HUES64 (cell line): ENCODE measurements around the gene AKR1C2.
"Not testable (repeated sequence)": the region's sequence is repeated elsewhere in the genome, so short reads cannot be mapped to it uniquely, and the experiment has no call there.

Experiments used
- H3K27ac ChIP-seq: 2 replicates; pipeline ENCODE4 v1.7.0; 2013; ENCODE audit warnings: low read depth, low read length, inconsistent platforms
- H3K27me3 ChIP-seq: 2 replicates; pipeline ENCODE4 v1.6.1; 2013; ENCODE audit warnings: mild to moderate bottlenecking, low read length; ENCODE audit not compliant: insufficient read depth
- H3K36me3 ChIP-seq: 2 replicates; pipeline ENCODE4 v1.6.1; 2013; ENCODE audit warnings: mild to moderate bottlenecking, low read length; ENCODE audit not compliant: insufficient read depth
- H3K4me1 ChIP-seq: 2 replicates; pipeline ENCODE4 v1.6.1; 2013; ENCODE audit warnings: mild to moderate bottlenecking, low read length, moderate library complexity; ENCODE audit not compliant: insufficient read depth
- H3K4me3 ChIP-seq: 2 replicates; pipeline ENCODE4 v1.5.1; 2013; ENCODE audit warnings: mild to moderate bottlenecking, low read length, moderate library complexity
- H3K9ac ChIP-seq: 2 replicates; pipeline ENCODE4 v1.6.1; 2013; ENCODE audit warnings: mild to moderate bottlenecking, low read depth, low read length
- H3K9me3 ChIP-seq: 2 replicates; pipeline ENCODE4 v1.6.1; 2013; ENCODE audit warnings: low read depth, low read length; ENCODE audit not compliant: insufficient read depth
- WGBS: fragments of 150-250, 120-280 bp; methylation state at CpG from one replicate; pipeline ENCODE4 v1.1.7; 2013; ENCODE audit warnings: missing lambda C conversion rate; 5-methylcytosine and 5-hydroxymethylcytosine counted together

AKR1C2 gene

GRCh38 chr10:5023177-5023805, 19.6 kb upstream of the AKR1C2 start:
- Histone ChIP-seq H3K36me3 (no peaks in the 10 kb centered on the region), H3K27ac (no peak overlapping the region), H3K27me3 (no peaks in the 10 kb centered on the region), H3K9ac (no peak overlapping the region), H3K4me3 (no peak overlapping the region), H3K4me1 (no peaks in the 10 kb centered on the region), H3K9me3 (no peaks in the 10 kb centered on the region; the same call in 1 of the 2 replicates)
- WGBS, result 69% methylated on average over 4 of the region's 4 CpGs

GRCh38 chr10:5021624-5022290, 18.1 kb upstream of the AKR1C2 start:
- 90% methylated on average over 9 of the region's 10 CpGs for WGBS
- H3K4me3 ChIP-seq, H3K27ac ChIP-seq, H3K36me3 ChIP-seq, H3K4me1 ChIP-seq, H3K9me3 ChIP-seq, H3K9ac ChIP-seq, H3K27me3 ChIP-seq: not testable (repeated sequence)

GRCh38 chr10:5019770-5020612, 16.3 kb upstream of the AKR1C2 start:
- not testable (repeated sequence) for H3K4me3 ChIP-seq, H3K27me3 ChIP-seq, H3K9ac ChIP-seq, H3K9me3 ChIP-seq, H3K27ac ChIP-seq, H3K4me1 ChIP-seq, H3K36me3 ChIP-seq
- WGBS, result 86% methylated on average over 6 of the region's 6 CpGs

- H3K36me3 ChIP-seq, H3K27me3 ChIP-seq, H3K4me1 ChIP-seq, H3K27ac ChIP-seq, H3K9me3 ChIP-seq, H3K4me3 ChIP-seq, H3K9ac ChIP-seq: not testable (repeated sequence)
- 100% methylated on average over 2 of the region's 3 CpGs for WGBS
Measured at GRCh38 chr10:5018671-5019277, 15.1 kb upstream of the AKR1C2 start.

GRCh38 chr10:5018134-5018533, 14.5 kb upstream of the AKR1C2 start:
- no peaks in the 10 kb centered on the region for H3K9me3 ChIP-seq
- no peak overlapping the region for H3K4me3 ChIP-seq
- no peaks in the 10 kb centered on the region for H3K27me3 ChIP-seq
- H3K9ac ChIP-seq, result no peak overlapping the region
- 67% methylated on average over 3 of the region's 3 CpGs for WGBS
- 0 out of 2 replicates have a peak, but pooled peaks cover 6% of the 10 kb centered on the region for H3K4me1 ChIP-seq
- H3K27ac ChIP-seq, result no peak overlapping the region
- no peaks in the 10 kb centered on the region for H3K36me3 ChIP-seq

- Histone ChIP-seq H3K27me3 (no peaks in the 10 kb centered on the region), H3K9me3 (no peaks in the 10 kb centered on the region), H3K4me1 (0 out of 2 replicates have a peak, but pooled peaks cover 6% of the 10 kb centered on the region), H3K4me3 (no peak overlapping the region), H3K27ac (no peak overlapping the region), H3K9ac (no peak overlapping the region), H3K36me3 (no peaks in the 10 kb centered on the region)
- WGBS, result 100% methylated on average over 1 of the region's 1 CpG
Measured at GRCh38 chr10:5014936-5015335, 11.3 kb upstream of the AKR1C2 start.

GRCh38 chr10:5014200-5014910, 10.7 kb upstream of the AKR1C2 start:
- H3K27ac ChIP-seq, H3K36me3 ChIP-seq, H3K9ac ChIP-seq, H3K27me3 ChIP-seq, H3K4me1 ChIP-seq, H3K4me3 ChIP-seq, H3K9me3 ChIP-seq: not testable (repeated sequence)
- 94% methylated on average over 2 of the region's 4 CpGs for WGBS

GRCh38 chr10:5013385-5013784, 9.7 kb upstream of the AKR1C2 start:
- no peaks in the 10 kb centered on the region for H3K27me3 ChIP-seq
- no peak overlapping the region for H3K27ac ChIP-seq
- H3K4me1 ChIP-seq, result 0 out of 2 replicates have a peak, but pooled peaks cover 6% of the 10 kb centered on the region
- H3K9ac ChIP-seq, result no peak overlapping the region
- H3K36me3 ChIP-seq, result no peaks in the 10 kb centered on the region
- WGBS, result no CpG with 5 or more reads among the region's 1 CpG
- H3K4me3 ChIP-seq, result no peak overlapping the region
- no peaks in the 10 kb centered on the region for H3K9me3 ChIP-seq

GRCh38 chr10:5012595-5012994, 8.9 kb upstream of the AKR1C2 start:
- Histone ChIP-seq H3K36me3 (no peaks in the 10 kb centered on the region), H3K27ac (no peak overlapping the region), H3K27me3 (no peaks in the 10 kb centered on the region), H3K9ac (no peak overlapping the region), H3K9me3 (no peaks in the 10 kb centered on the region), H3K4me1 (0 out of 2 replicates have a peak, but pooled peaks cover 6% of the 10 kb centered on the region), H3K4me3 (no peak overlapping the region)
- WGBS, result 71% methylated on average over 2 of the region's 2 CpGs

GRCh38 chr10:5011392-5011791, 7.7 kb upstream of the AKR1C2 start:
- H3K9me3 ChIP-seq, H3K4me3 ChIP-seq, H3K27ac ChIP-seq, H3K9ac ChIP-seq, H3K36me3 ChIP-seq, H3K4me1 ChIP-seq, H3K27me3 ChIP-seq: not testable (repeated sequence)
- 91% methylated on average over 2 of the region's 2 CpGs for WGBS
